ENCODE results near the gene THSD4.

GRCh38 chr15:71142780-71143179, 27.5 kb downstream of the THSD4 start:
- TF ChIP-seq, protein P1, sequence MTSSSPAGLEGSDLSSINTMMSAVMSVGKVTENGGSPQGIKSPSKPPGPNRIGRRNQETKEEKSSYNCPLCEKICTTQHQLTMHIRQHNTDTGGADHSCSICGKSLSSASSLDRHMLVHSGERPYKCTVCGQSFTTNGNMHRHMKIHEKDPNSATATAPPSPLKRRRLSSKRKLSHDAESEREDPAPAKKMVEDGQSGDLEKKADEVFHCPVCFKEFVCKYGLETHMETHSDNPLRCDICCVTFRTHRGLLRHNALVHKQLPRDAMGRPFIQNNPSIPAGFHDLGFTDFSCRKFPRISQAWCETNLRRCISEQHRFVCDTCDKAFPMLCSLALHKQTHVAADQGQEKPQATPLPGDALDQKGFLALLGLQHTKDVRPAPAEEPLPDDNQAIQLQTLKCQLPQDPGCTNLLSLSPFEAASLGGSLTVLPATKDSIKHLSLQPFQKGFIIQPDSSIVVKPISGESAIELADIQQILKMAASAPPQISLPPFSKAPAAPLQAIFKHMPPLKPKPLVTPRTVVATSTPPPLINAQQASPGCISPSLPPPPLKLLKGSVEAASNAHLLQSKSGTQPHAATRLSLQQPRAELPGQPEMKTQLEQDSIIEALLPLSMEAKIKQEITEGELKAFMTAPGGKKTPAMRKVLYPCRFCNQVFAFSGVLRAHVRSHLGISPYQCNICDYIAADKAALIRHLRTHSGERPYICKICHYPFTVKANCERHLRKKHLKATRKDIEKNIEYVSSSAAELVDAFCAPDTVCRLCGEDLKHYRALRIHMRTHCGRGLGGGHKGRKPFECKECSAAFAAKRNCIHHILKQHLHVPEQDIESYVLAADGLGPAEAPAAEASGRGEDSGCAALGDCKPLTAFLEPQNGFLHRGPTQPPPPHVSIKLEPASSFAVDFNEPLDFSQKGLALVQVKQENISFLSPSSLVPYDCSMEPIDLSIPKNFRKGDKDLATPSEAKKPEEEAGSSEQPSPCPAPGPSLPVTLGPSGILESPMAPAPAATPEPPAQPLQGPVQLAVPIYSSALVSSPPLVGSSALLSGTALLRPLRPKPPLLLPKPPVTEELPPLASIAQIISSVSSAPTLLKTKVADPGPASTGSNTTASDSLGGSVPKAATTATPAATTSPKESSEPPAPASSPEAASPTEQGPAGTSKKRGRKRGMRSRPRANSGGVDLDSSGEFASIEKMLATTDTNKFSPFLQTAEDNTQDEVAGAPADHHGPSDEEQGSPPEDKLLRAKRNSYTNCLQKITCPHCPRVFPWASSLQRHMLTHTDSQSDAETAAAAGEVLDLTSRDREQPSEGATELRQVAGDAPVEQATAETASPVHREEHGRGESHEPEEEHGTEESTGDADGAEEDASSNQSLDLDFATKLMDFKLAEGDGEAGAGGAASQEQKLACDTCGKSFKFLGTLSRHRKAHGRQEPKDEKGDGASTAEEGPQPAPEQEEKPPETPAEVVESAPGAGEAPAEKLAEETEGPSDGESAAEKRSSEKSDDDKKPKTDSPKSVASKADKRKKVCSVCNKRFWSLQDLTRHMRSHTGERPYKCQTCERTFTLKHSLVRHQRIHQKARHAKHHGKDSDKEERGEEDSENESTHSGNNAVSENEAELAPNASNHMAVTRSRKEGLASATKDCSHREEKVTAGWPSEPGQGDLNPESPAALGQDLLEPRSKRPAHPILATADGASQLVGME (CRISPR knock-in tag; IDR thresholded peaks at IDR 0.05), result no peak
- TF ChIP-seq, protein P2, sequence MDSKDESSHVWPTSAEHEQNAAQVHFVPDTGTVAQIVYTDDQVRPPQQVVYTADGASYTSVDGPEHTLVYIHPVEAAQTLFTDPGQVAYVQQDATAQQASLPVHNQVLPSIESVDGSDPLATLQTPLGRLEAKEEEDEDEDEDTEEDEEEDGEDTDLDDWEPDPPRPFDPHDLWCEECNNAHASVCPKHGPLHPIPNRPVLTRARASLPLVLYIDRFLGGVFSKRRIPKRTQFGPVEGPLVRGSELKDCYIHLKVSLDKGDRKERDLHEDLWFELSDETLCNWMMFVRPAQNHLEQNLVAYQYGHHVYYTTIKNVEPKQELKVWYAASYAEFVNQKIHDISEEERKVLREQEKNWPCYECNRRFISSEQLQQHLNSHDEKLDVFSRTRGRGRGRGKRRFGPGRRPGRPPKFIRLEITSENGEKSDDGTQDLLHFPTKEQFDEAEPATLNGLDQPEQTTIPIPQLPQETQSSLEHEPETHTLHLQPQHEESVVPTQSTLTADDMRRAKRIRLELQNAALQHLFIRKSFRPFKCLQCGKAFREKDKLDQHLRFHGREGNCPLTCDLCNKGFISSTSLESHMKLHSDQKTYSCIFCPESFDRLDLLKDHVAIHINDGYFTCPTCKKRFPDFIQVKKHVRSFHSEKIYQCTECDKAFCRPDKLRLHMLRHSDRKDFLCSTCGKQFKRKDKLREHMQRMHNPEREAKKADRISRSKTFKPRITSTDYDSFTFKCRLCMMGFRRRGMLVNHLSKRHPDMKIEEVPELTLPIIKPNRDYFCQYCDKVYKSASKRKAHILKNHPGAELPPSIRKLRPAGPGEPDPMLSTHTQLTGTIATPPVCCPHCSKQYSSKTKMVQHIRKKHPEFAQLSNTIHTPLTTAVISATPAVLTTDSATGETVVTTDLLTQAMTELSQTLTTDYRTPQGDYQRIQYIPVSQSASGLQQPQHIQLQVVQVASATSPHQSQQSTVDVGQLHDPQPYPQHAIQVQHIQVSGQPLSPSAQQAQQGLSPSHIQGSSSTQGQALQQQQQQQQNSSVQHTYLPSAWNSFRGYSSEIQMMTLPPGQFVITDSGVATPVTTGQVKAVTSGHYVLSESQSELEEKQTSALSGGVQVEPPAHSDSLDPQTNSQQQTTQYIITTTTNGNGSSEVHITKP (IDR thresholded peaks at IDR 0.05; ENCODE audit: partially characterized antibody), result no peak
- TF ChIP-seq CTCF (IDR thresholded peaks at IDR 0.05 in 2 of 3, conservative IDR thresholded peaks at IDR 0.05 in 1 of 3; ENCODE audit: insufficient read depth in 2 of 3, low read depth in 1 of 3, low read length in 3 of 3), result no peak
- no peak for TF ChIP-seq MTA2 (IDR thresholded peaks at IDR 0.05; ENCODE audit: low read depth)
- TF ChIP-seq ZNF124 (CRISPR knock-in tag; IDR thresholded peaks at IDR 0.05), result no peak
- no peak for TF ChIP-seq ZZZ3 (IDR thresholded peaks at IDR 0.05)
- no peak for TF ChIP-seq SNRNP70 (optimal IDR thresholded peaks at IDR 0.05; ENCODE audit: low read depth, low read length)
- TF ChIP-seq, protein P3, sequence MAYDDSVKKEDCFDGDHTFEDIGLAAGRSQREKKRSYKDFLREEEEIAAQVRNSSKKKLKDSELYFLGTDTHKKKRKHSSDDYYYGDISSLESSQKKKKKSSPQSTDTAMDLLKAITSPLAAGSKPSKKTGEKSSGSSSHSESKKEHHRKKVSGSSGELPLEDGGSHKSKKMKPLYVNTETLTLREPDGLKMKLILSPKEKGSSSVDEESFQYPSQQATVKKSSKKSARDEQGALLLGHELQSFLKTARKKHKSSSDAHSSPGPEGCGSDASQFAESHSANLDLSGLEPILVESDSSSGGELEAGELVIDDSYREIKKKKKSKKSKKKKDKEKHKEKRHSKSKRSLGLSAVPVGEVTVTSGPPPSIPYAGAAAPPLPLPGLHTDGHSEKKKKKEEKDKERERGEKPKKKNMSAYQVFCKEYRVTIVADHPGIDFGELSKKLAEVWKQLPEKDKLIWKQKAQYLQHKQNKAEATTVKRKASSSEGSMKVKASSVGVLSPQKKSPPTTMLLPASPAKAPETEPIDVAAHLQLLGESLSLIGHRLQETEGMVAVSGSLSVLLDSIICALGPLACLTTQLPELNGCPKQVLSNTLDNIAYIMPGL (CRISPR knock-in tag; IDR thresholded peaks at IDR 0.05), result no peak
- TF ChIP-seq EZH2 (IDR thresholded peaks at IDR 0.05; ENCODE audit: borderline replicate concordance, low read depth, low read length), result no peak
- TF ChIP-seq ZBTB7A (IDR thresholded peaks at IDR 0.05; ENCODE audit: borderline replicate concordance, control insufficient read depth, low read depth, low read length), result no peak
- no peak for TF ChIP-seq SP2 (IDR thresholded peaks at IDR 0.05; ENCODE audit: extremely low read depth, low read depth, low read length, poor library complexity, severe bottlenecking)
